ENCODE results near the gene OAS3.
"Not testable (repeated sequence)": the region's sequence is repeated elsewhere in the genome, so short reads cannot be mapped to it uniquely, and the experiment has no call there.

The OAS3 gene

GRCh38 chr12:112919121-112919520, 19.2 kb upstream of the OAS3 start:
- TF ChIP-seq CTCF (IDR thresholded peaks at IDR 0.05; ENCODE audit: low read depth, low read length, poor library complexity, severe bottlenecking): no peak
- no peak for TF ChIP-seq EZH2phosphoT487 (IDR thresholded peaks at IDR 0.05; ENCODE audit: borderline replicate concordance, low read length)
- Histone ChIP-seq H3K4me2 (ENCODE audit: low read length) (no peak overlapping the region), H3K79me2 (ENCODE audit: control insufficient read depth, low read length) (no peaks in the 10 kb centered on the region), H3K27ac (ENCODE audit: low read depth, low read length) (no peak overlapping the region), H3K27me3 (ENCODE audit: control insufficient read depth, low read length) (no peaks in the 10 kb centered on the region), H3K36me3 (ENCODE audit: control insufficient read depth, low read length) (no peaks in the 10 kb centered on the region), H3K9me3 (ENCODE audit: control insufficient read depth, insufficient read depth, low read length) (no peaks in the 10 kb centered on the region), H3F3A (ENCODE audit: control insufficient read depth, insufficient read depth) (no peaks in the 10 kb centered on the region), H4K20me1 (ENCODE audit: control insufficient read depth, insufficient read depth, low read depth, low read length) (no peaks in the 10 kb centered on the region), H3K4me3 (ENCODE audit: low read length) (no peak overlapping the region), H3K4me1 (ENCODE audit: control insufficient read depth, low read length) (peaks cover 8% of the 10 kb centered on the region), H3K9me2 (replicated peaks; ENCODE audit: control insufficient read depth, low read length) (no peaks in the 10 kb centered on the region)

- no peak for TF ChIP-seq CTCF (IDR thresholded peaks at IDR 0.05; ENCODE audit: low read depth, low read length, poor library complexity, severe bottlenecking)
- no peak for TF ChIP-seq EZH2phosphoT487 (IDR thresholded peaks at IDR 0.05; ENCODE audit: borderline replicate concordance, low read length)
- Histone ChIP-seq H3F3A (ENCODE audit: control insufficient read depth, insufficient read depth) (0 out of 2 replicates have a peak, but pooled peaks cover 3% of the 10 kb centered on the region), H3K4me3 (ENCODE audit: low read length) (no peak overlapping the region), H4K20me1 (ENCODE audit: control insufficient read depth, insufficient read depth, low read depth, low read length) (no peaks in the 10 kb centered on the region), H3K79me2 (ENCODE audit: control insufficient read depth, low read length) (no peaks in the 10 kb centered on the region), H3K9me2 (replicated peaks; ENCODE audit: control insufficient read depth, low read length) (no peaks in the 10 kb centered on the region), H3K36me3 (ENCODE audit: control insufficient read depth, low read length) (no peaks in the 10 kb centered on the region), H3K27ac (ENCODE audit: low read depth, low read length) (no peak overlapping the region), H3K4me1 (ENCODE audit: control insufficient read depth, low read length) (peaks cover 40% of the 10 kb centered on the region), H3K27me3 (ENCODE audit: control insufficient read depth, low read length) (no peaks in the 10 kb centered on the region), H3K9me3 (ENCODE audit: control insufficient read depth, insufficient read depth, low read length) (peaks cover 13% of the 10 kb centered on the region), H3K4me2 (ENCODE audit: low read length) (peak overlapping the region; percentile 16; the same call in 1 of the 2 replicates)
Observed at GRCh38 chr12:112924986-112925385, 13.3 kb upstream of the OAS3 start.

GRCh38 chr12:112926416-112927033, 11.7 kb upstream of the OAS3 start:
- H3K4me2 ChIP-seq (ENCODE audit: low read length): peak overlapping the region; percentile 49
- H3K4me3 ChIP-seq (ENCODE audit: low read length): peak overlapping the region; percentile 34; the same call in 1 of the 2 replicates
- peaks cover 40% of the 10 kb centered on the region for H3K4me1 ChIP-seq (ENCODE audit: control insufficient read depth, low read length)
- not testable (repeated sequence) for H3K27me3 ChIP-seq (ENCODE audit: control insufficient read depth, low read length); H3K9me2 ChIP-seq (replicated peaks; ENCODE audit: control insufficient read depth, low read length); H3K36me3 ChIP-seq (ENCODE audit: control insufficient read depth, low read length); H4K20me1 ChIP-seq (ENCODE audit: control insufficient read depth, insufficient read depth, low read depth, low read length); H3K79me2 ChIP-seq (ENCODE audit: control insufficient read depth, low read length); H3F3A ChIP-seq (ENCODE audit: control insufficient read depth, insufficient read depth)
- peaks cover 13% of the 10 kb centered on the region for H3K9me3 ChIP-seq (ENCODE audit: control insufficient read depth, insufficient read depth, low read length)
- peak overlapping the region; percentile 70 for H3K27ac ChIP-seq (ENCODE audit: low read depth, low read length)

DNA sequence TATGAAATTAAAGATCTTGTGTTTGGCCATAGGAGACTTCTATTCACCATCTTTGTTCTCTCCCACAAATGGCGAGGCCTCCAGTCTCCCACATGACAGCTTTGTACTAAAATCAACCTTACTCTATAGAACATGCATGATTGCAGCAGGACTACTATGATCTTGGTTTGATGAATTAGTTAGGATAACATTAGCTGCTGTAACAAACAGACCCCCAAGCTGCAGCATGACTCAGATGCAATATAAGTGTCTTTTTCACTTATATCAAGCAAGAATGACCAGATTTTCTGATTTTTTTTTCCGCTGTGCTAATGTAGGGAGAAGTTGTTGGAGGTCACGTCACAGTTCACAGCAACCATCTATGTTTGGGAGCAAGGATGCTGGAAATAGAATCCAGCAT, 10.8 kb upstream of the OAS3 start:
- Histone ChIP-seq H3K9me3 (ENCODE audit: control insufficient read depth, insufficient read depth, low read length) (peaks cover 13% of the 10 kb centered on the region), H3K27ac (ENCODE audit: low read depth, low read length) (no peak overlapping the region), H3K4me2 (ENCODE audit: low read length) (0 out of 2 replicates have a peak overlapping the region, but pooled peaks have one; percentile 49), H3K79me2 (ENCODE audit: control insufficient read depth, low read length) (no peaks in the 10 kb centered on the region), H3K9me2 (replicated peaks; ENCODE audit: control insufficient read depth, low read length) (no peaks in the 10 kb centered on the region), H3K27me3 (ENCODE audit: control insufficient read depth, low read length) (no peaks in the 10 kb centered on the region), H3K36me3 (ENCODE audit: control insufficient read depth, low read length) (no peaks in the 10 kb centered on the region), H3K4me3 (ENCODE audit: low read length) (no peak overlapping the region), H3F3A (ENCODE audit: control insufficient read depth, insufficient read depth) (0 out of 2 replicates have a peak, but pooled peaks cover 3% of the 10 kb centered on the region), H3K4me1 (ENCODE audit: control insufficient read depth, low read length) (peaks cover 40% of the 10 kb centered on the region), H4K20me1 (ENCODE audit: control insufficient read depth, insufficient read depth, low read depth, low read length) (no peaks in the 10 kb centered on the region)
- TF ChIP-seq CTCF (IDR thresholded peaks at IDR 0.05; ENCODE audit: low read depth, low read length, poor library complexity, severe bottlenecking) (no peak), EZH2phosphoT487 (IDR thresholded peaks at IDR 0.05; ENCODE audit: borderline replicate concordance, low read length) (no peak)

All from DOHH2 (cell line).